K562 (cell line): ENCODE results near the gene ACYP2. TPM values are rescaled to one million over a fixed set of nuclear protein-coding genes. Genes with fewer than 3 reads are reported as not detected.

Source experiments
- ATAC-seq: fragments of 200-7000 bp; cut with Tn5 transposase; 3 replicates; pipeline ENCODE4 v1.9.1; 2020; ENCODE audit warnings: moderate library complexity
- BruUV-seq: library from RNA; stranded (reverse); fragments of 400-500 nt; replicated peaks from 2 replicates; lab custom pipeline; 2021; lab: Mats Ljungman, UMichigan
- CTCF ChIA-PET: fragments of 300-600 bp; formaldehyde crosslinking; extraction: SDS; loops from one replicate; lab custom pipeline; 2021; ENCODE audit warnings: low intra/inter-chr PET ratio; lab: Yijun Ruan, JAX
- POLR2A ChIA-PET: fragments of 300-600, 350-650 bp; sonication (Branson Sonifier 250); formaldehyde crosslinking; extraction: SDS; loops from one replicate; lab custom pipeline; 2021; ENCODE audit warnings: antibody characterized with exemption, inconsistent platforms; lab: Yijun Ruan, JAX
- DNase-seq, 4 experiments: peaks; one replicate each; pipeline versions ENCODE4 v3.0.0 to v3.0.0-alpha.2; 2011 to 2018; ENCODE audit warnings: low spot score in 3 of 4, mixed read lengths in 3 of 4; ENCODE audit errors: extremely low read depth in 1 of 4
- FAIRE-seq: peaks from 2 replicates; lab custom pipeline; 2011; peaks lifted over from hg19 to GRCh38; lab: Jason Lieb, UNC
- H2AFZ ChIP-seq: 2 replicates; pipeline ENCODE4 v1.6.0; 2011; ENCODE audit warnings: low read depth, low read length, control low read depth, inconsistent platforms
- H3K27ac ChIP-seq: fragments of 200-600 bp; 3 replicates; pipeline ENCODE4 v1.8.0; 2011; ENCODE audit warnings: low read depth, mild to moderate bottlenecking, control low read depth, inconsistent platforms, low read length, moderate library complexity, mixed read lengths; ENCODE audit errors: extremely low read depth
- H3K27me3 ChIP-seq, 2 experiments: fragments of 300-600 bp in 1 of 2; 2 replicates in 1 of 2; 3 replicates in 1 of 2; pipeline versions ENCODE4 v1.6.0 to v1.8.0; 2011; ENCODE audit warnings: inconsistent platforms in 2 of 2, low read length in 2 of 2, mild to moderate bottlenecking in 1 of 2, mixed read lengths in 1 of 2, moderate library complexity in 1 of 2; ENCODE audit not compliant: control insufficient read depth in 2 of 2, insufficient read depth in 2 of 2
- H3K36me3 ChIP-seq: fragments of 300-600 bp; 3 replicates; pipeline ENCODE4 v1.8.0; 2011; ENCODE audit warnings: mild to moderate bottlenecking, low read length, inconsistent platforms; ENCODE audit not compliant: control insufficient read depth, insufficient read depth
- H3K4me1 ChIP-seq, 2 experiments: fragments of 200-600 bp in 1 of 2; replicated peaks in 1 of 2; 2 replicates in 1 of 2; 3 replicates in 1 of 2; pipeline versions ENCODE4 v1.5.1 to v1.8.0; 2011; ENCODE audit warnings: inconsistent platforms in 2 of 2, low read length in 2 of 2, mild to moderate bottlenecking in 1 of 2, mixed read lengths in 1 of 2, moderate library complexity in 1 of 2; ENCODE audit not compliant: control insufficient read depth in 2 of 2, insufficient read depth in 2 of 2
- H3K4me2 ChIP-seq: 2 replicates; pipeline ENCODE4 v1.6.1; 2011; ENCODE audit warnings: low read length, control low read depth, inconsistent platforms, mixed read lengths; ENCODE audit not compliant: insufficient read depth
- H3K4me3 ChIP-seq: fragments of 200-600 bp; sonication (generic), shearing (Covaris generic); 2 replicates; pipeline ENCODE4 v1.5.1; 2016; ENCODE audit warnings: control low read depth, inconsistent platforms
- H3K79me2 ChIP-seq: fragments of 200-600 bp; 3 replicates; pipeline ENCODE4 v1.8.0; 2011; ENCODE audit warnings: low read length, inconsistent platforms; ENCODE audit not compliant: control insufficient read depth, insufficient read depth
- H3K9ac ChIP-seq, 2 experiments: 2 replicates each; pipeline versions ENCODE4 v1.6.0 to v1.6.1; 2011; ENCODE audit warnings: low read depth in 2 of 2, low read length in 2 of 2, control low read depth in 1 of 2, inconsistent platforms in 1 of 2, mild to moderate bottlenecking in 1 of 2, mixed read lengths in 1 of 2; ENCODE audit not compliant: insufficient read depth in 1 of 2
- H3K9me1 ChIP-seq: one replicate; pipeline ENCODE4 v1.6.0; 2011; ENCODE audit warnings: inconsistent platforms, mild to moderate bottlenecking, low read length, moderate library complexity; ENCODE audit not compliant: control insufficient read depth, insufficient read depth
- H3K9me3 ChIP-seq: replicated peaks from 2 replicates; pipeline ENCODE4 v1.5.1; 2011; ENCODE audit warnings: low read depth, low read length, inconsistent platforms; ENCODE audit not compliant: control insufficient read depth, insufficient read depth
- H4K20me1 ChIP-seq: replicated peaks from 2 replicates; pipeline ENCODE4 v1.6.1; 2011; ENCODE audit warnings: low read length, inconsistent platforms, mixed read lengths; ENCODE audit not compliant: control insufficient read depth, insufficient read depth
- BMI1 ChIP-seq: fragments of 150-350 bp; IDR thresholded peaks from 2 replicates; pipeline ENCODE4 v1.6.1; 2014; ENCODE audit warnings: low read length
- CCNT2 ChIP-seq: IDR thresholded peaks from 2 replicates; pipeline ENCODE4 v1.6.1; 2011; ENCODE audit warnings: borderline replicate concordance, low read depth, mild to moderate bottlenecking, moderate library complexity, mixed read lengths, low read length; ENCODE audit not compliant: insufficient read length; ENCODE audit errors: extremely low read depth
- POLR3G ChIP-seq: IDR thresholded peaks from 2 replicates; pipeline ENCODE4 v1.6.1; 2011; ENCODE audit not compliant: insufficient read length, insufficient replicate concordance; ENCODE audit errors: extremely low read depth
- PPARD ChIP-seq: fragments of 250-450 bp; sonication (Bioruptor Pico); IDR thresholded peaks from 2 replicates; pipeline ENCODE4 v1.8.0; 2022; ENCODE audit warnings: inconsistent platforms, mild to moderate bottlenecking, moderate library complexity
- PREB ChIP-seq: sonication (generic); formaldehyde crosslinking; IDR thresholded peaks from 2 replicates; pipeline ENCODE4 v1.8.1; 2023; ENCODE audit warnings: mild to moderate bottlenecking, missing genetic modification reagents
- SNAPC5 ChIP-seq: fragments of 250-450 bp; sonication (Bioruptor Pico); IDR thresholded peaks from 2 replicates; pipeline ENCODE4 v1.8.0; 2021; ENCODE audit warnings: moderate library complexity, mild to moderate bottlenecking, inconsistent platforms
- ZNF77 ChIP-seq: fragments of 250-450 bp; sonication (Bioruptor Pico); IDR thresholded peaks from 2 replicates; pipeline ENCODE4 v1.5.0; 2020
- WGBS: fragments of 100-300 bp; shearing (Covaris generic); methylation state at CpG from one replicate; pipeline ENCODE4 v1.1.6; 2016; ENCODE audit warnings: low coverage, mixed read lengths; ENCODE audit not compliant: insufficient coverage; ENCODE audit errors: missing lambda C conversion rate; 5-methylcytosine and 5-hydroxymethylcytosine counted together
- in situ Hi-C: fragments of 300-500 bp; cut with MboI; formaldehyde crosslinking; loops from 4 replicates; pipeline ENCODE4 v1.15.0; 2018; ENCODE audit warnings: inconsistent platforms, mixed read lengths
- intact Hi-C: fragments of 100-400 bp; cut with micrococcal nuclease; formaldehyde crosslinking; loops from 2 replicates; pipeline ENCODE4 v1.14.2; 2022
- polyA plus RNA-seq, 8 experiments: library from polyadenylated mRNA; depleted of rRNA in 4 of 8; stranded (reverse) in 5 of 8; unstranded in 3 of 8; fragments of >200 nt; fragmentation: Nextera tagmentation in 2 of 8; fragmentation: Illumina TruSeq in 1 of 8; extraction: Ambion mirVana in 2 of 8; extraction: Trizol in 1 of 8; gene quantifications; 2 replicates each; pipeline versions ENCODE4 v1.2.1 to v1.2.3, GENCODE V29; 2011 to 2014; ENCODE audit warnings: inconsistent platforms in 1 of 8, missing spikeins in 1 of 8
- total RNA-seq, 7 experiments: library from RNA; depleted of rRNA in 6 of 7; stranded (reverse); fragments of >200 nt in 6 of 7; fragmentation: Illumina TruSeq in 2 of 7; extraction: Trizol in 2 of 7; gene quantifications; 2 replicates each; pipeline versions ENCODE4 v1.2.1 to v1.2.3, GENCODE V29; 2011 to 2021; ENCODE audit warnings: low replicate concordance in 1 of 7

Gene ACYP2
- total and polyA plus RNA-seq, 9 of the 15 experiments (the other 6 are each of a cell fraction or from before 2014, with no cell fraction given) = 1.0 to 4.1 (median 2.0) TPM

- CTCF ChIA-PET = no interaction called here
- FAIRE-seq = no peak
- Histone ChIP-seq H3K27ac (no peak overlapping the region), H3K4me3 (no peak overlapping the region), H3K27me3 (no peaks in the 10 kb centered on the region), H3K9ac (no peak overlapping the region), H3K79me2 (no peaks in the 10 kb centered on the region; the same call in 2 of the 3 replicates), H4K20me1 (no peaks in the 10 kb centered on the region), H3K9me3 (no peaks in the 10 kb centered on the region), H3K4me1 (no peaks in the 10 kb centered on the region), H3K36me3 (no peaks in the 10 kb centered on the region), H3K4me2 (no peak overlapping the region), H2AFZ (no peak overlapping the region), H3K9me1 (no peaks in the 10 kb centered on the region)
- POLR2A ChIA-PET = no interaction called here
- intact Hi-C loops (no loop called here), in situ Hi-C loops (no loop called here)
- no peak for ATAC-seq
- no peak for TF ChIP-seq PPARD (CRISPR knock-in tag)
- no peak for TF ChIP-seq CCNT2
- no peak for TF ChIP-seq BMI1
- no peak for TF ChIP-seq PREB (CRISPR knock-in tag)
- no peak for TF ChIP-seq ZNF77 (CRISPR knock-in tag)
- TF ChIP-seq POLR3G = no peak
- no peak for TF ChIP-seq SNAPC5 (CRISPR knock-in tag)
- BruUV-seq = no TSS peak
- no peak for DNase-seq
- 20% methylated on average over 1 of the region's 1 CpG for WGBS
Measured at GRCh38 chr2:54212456-54212855, 97.0 kb downstream of the ACYP2 start.
